ENCODE measurements around the gene AFAP1.

Gene AFAP1

DNA sequence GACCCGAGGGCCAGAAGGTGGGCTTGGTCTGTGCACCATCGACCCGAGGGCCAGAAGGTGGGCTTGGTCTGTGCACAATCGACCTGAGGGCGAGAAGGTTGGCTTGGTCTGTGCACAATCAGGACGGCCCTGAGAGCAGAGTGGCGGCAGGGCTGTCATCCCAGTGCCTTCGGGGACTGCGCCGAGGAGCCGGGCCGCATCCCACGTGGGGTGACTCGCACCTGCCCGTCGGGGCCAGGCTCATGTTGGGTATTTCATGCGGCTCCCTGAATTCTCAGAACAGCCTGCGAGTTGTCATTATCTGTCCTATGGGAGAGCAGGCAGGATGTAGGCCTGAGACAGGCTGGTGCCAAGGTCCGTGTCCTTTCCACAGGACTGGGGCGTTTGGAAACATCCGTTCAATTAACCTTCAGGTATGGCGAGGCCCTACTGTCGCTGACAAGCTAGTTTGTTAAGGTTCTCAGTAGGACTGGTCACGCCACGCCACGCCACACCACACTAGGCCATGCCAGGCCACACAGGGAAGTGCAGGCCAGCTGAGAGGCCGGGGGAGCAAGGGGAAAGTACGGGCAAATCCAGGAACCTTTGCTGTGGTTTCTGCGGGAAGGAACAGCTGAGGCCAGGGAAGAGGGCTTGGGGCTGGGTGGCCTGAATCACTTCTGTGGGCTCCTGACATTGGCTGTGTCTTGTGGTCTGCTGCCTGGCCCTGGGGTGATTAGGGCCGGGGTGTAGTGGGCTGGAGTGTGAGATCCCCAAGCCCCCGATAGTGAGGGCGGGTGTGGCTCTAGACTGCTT is 182.9 kb downstream of the AFAP1 start:
- TF ChIP-seq ZFX (IDR thresholded peaks at IDR 0.05; ENCODE audit: borderline replicate concordance) = no peak
- TF ChIP-seq CTCF (IDR thresholded peaks at IDR 0.05) = no peak
- no peak overlapping the region for H3K27ac ChIP-seq

- no peak overlapping the region for H3K27ac ChIP-seq
- TF ChIP-seq ZFX (IDR thresholded peaks at IDR 0.05; ENCODE audit: borderline replicate concordance) (no peak), CTCF (IDR thresholded peaks at IDR 0.05) (no peak)
These were observed 183.6 kb downstream of the AFAP1 start for GRCh38 chr4:7756071-7756470.

- H3K27ac ChIP-seq = no peak overlapping the region
- no peak for TF ChIP-seq ZFX (IDR thresholded peaks at IDR 0.05; ENCODE audit: borderline replicate concordance)
These were observed 184.1 kb downstream of the AFAP1 start for GRCh38 chr4:7755561-7755960.

DNA sequence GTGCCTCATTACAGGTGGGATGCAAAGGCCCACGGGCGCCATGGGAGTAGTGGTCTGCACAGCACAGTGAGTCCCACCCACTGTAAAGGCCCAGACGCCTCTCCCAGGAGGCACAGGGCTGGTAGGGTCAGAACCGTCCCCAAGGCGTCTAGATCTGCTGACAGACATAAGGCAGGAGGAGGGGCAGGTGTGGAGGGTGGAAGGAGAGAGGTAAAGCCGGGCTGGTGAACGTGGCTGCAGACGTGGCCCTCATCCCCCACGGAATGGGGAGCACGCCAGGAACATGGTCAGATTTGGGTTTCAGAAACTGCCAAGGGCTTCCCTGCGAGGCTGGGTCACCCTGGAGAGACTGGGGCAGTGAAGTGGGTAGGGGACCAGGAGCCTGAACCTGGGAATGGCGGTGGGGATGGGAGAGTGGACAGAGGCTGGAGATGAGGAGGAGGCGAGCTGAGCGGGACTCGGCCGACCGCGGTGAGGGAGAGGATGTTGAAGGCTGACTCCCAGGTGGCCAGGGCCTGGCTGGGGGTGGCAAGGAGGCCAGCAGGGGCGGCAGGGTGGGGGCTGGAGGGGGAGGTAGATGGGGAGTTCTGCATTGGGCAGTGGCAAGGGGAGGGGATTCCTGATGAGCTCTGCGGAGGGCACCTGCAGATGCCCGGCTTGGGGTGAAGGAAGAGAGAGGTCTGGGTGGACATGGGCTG is 184.9 kb downstream of the AFAP1 start:
- no peak overlapping the region for H3K27ac ChIP-seq
- TF ChIP-seq CTCF (IDR thresholded peaks at IDR 0.05) (no peak), ZFX (IDR thresholded peaks at IDR 0.05; ENCODE audit: borderline replicate concordance) (no peak)

DNA sequence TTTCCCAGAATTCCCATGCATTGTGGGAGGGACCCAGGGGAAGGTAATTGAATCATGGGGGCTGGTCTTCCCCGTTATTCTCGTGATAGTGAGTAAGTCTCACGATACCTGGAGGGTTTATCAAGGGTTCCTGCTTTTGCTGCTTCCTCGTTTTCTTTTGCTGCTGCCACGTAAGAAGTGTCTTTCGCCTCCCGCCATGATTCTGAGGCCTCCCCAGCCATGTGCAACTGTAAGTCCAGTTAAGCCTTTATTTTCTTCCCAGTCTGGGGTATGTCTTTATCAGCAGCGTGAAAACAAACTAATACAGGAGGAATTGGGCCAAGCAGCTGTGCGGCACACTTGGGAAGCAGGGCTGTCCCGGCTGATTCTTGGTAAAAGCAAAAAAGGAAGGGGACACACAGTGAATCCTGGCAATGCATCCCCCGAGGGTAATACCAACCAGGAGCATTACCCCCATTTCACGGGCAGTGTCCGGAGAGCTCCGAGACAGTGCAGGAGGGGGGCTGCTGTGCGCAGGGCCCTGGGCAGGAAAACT is 185.7 kb downstream of the AFAP1 start:
- no peak overlapping the region for H3K27ac ChIP-seq
- TF ChIP-seq CTCF (IDR thresholded peaks at IDR 0.05) (no peak), ZFX (IDR thresholded peaks at IDR 0.05; ENCODE audit: borderline replicate concordance) (no peak)

DNA sequence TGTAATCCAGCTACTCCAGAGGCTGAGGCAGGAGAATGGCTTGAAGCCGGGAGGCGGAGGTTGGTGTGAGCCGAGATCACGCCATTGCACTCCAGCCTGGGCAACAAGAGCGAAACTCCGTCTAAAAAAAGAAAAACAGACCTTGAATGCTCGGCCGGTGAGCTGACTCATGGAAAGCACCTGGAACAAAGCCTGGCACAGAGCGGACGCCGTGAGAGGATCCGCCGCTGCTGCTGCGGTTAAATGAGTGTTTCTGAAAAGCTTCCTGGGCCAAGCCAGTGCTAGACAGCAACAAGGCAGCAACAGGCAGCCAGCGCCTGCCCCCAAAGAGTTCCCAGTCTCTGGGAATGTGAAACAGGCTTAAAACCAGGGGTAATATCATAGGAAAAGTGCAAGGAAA is 186.4 kb downstream of the AFAP1 start:
- H3K27ac ChIP-seq = no peak overlapping the region
- TF ChIP-seq ZFX (IDR thresholded peaks at IDR 0.05; ENCODE audit: borderline replicate concordance) = no peak

GRCh38 chr4:7752649-7753048 is 187.0 kb downstream of the AFAP1 start:
- TF ChIP-seq CTCF (IDR thresholded peaks at IDR 0.05) = no peak
- TF ChIP-seq ZFX (IDR thresholded peaks at IDR 0.05; ENCODE audit: borderline replicate concordance) = no peak
- no peak overlapping the region for H3K27ac ChIP-seq

- TF ChIP-seq CTCF (IDR thresholded peaks at IDR 0.05) = no peak
- TF ChIP-seq ZFX (IDR thresholded peaks at IDR 0.05; ENCODE audit: borderline replicate concordance) = no peak
- no peak overlapping the region for H3K27ac ChIP-seq
These were observed 188.7 kb downstream of the AFAP1 start for GRCh38 chr4:7750972-7751371.
